H1 (cell line): Measurements from ENCODE around the gene PIK3R3. TPM values are rescaled to one million over a fixed set of nuclear protein-coding genes. Genes with fewer than 3 reads are reported as not detected.

Experiments
- CTCF ChIA-PET: fragments of 300-600 bp; sonication (Branson Sonifier 250); formaldehyde crosslinking; loops from one replicate; lab custom pipeline; 2021; ENCODE audit not compliant: partially characterized antibody; lab: Charles Lee
- POLR2A ChIA-PET: fragments of 300-600 bp; sonication (Branson Sonifier 250); formaldehyde crosslinking; loops from one replicate; lab custom pipeline; 2021; ENCODE audit warnings: inconsistent platforms; ENCODE audit not compliant: partially characterized antibody; lab: Charles Lee
- DNase-seq, 2 experiments: peaks; one replicate each; pipeline versions ENCODE4 v3.0.0 to v3.0.0-alpha.2; 2010 to 2022; ENCODE audit warnings: low spot score in 2 of 2, low read depth in 1 of 2, mixed read lengths in 1 of 2
- FAIRE-seq: peaks from 2 replicates; lab custom pipeline; 2011; peaks lifted over from hg19 to GRCh38; lab: Jason Lieb, UNC
- H2AFZ ChIP-seq: 2 replicates; pipeline ENCODE4 v1.8.1; 2012; ENCODE audit warnings: low read length, inconsistent platforms
- H2AK5ac ChIP-seq: 2 replicates; pipeline ENCODE4 v1.6.1; 2013; ENCODE audit warnings: low read depth, low read length
- H2BK120ac ChIP-seq: replicated peaks from 2 replicates; pipeline ENCODE3; 2013; ENCODE audit warnings: low read depth, low read length, inconsistent platforms
- H2BK12ac ChIP-seq: 2 replicates; pipeline ENCODE4 v1.6.1; 2013; ENCODE audit warnings: low read depth, low read length
- H2BK15ac ChIP-seq: 2 replicates; pipeline ENCODE4 v1.6.1; 2013; ENCODE audit warnings: low read length
- H2BK20ac ChIP-seq: 2 replicates; pipeline ENCODE4 v1.6.1; 2013; ENCODE audit warnings: low read length
- H2BK5ac ChIP-seq: 2 replicates; pipeline ENCODE4 v1.6.1; 2013; ENCODE audit warnings: low read depth, low read length
- H3K14ac ChIP-seq: 2 replicates; pipeline ENCODE4 v1.6.1; 2013; ENCODE audit warnings: inconsistent platforms; ENCODE audit not compliant: insufficient read length
- H3K18ac ChIP-seq: 2 replicates; pipeline ENCODE4 v1.6.1; 2013; ENCODE audit warnings: low read length; ENCODE audit errors: extremely low read depth
- H3K23ac ChIP-seq: 2 replicates; pipeline ENCODE4 v1.6.1; 2013; ENCODE audit warnings: inconsistent platforms; ENCODE audit not compliant: insufficient read length
- H3K23me2 ChIP-seq: 2 replicates; pipeline ENCODE4 v1.6.1; 2013; ENCODE audit warnings: low read depth, low read length
- H3K27ac ChIP-seq: 2 replicates; pipeline ENCODE4 v1.6.1; 2011; ENCODE audit warnings: low read depth, low read length, inconsistent platforms
- H3K27me3 ChIP-seq, 4 experiments: replicated peaks in 1 of 4; 1 replicate in 1 of 4; 2 replicates in 3 of 4; pipeline versions ENCODE4 v1.6.1 to v1.8.1; 2011 to 2013; ENCODE audit warnings: low read length in 3 of 4, mild to moderate bottlenecking in 3 of 4, inconsistent platforms in 2 of 4, mixed read lengths in 2 of 4, moderate library complexity in 1 of 4; ENCODE audit not compliant: control insufficient read depth in 3 of 4, insufficient read depth in 3 of 4; ENCODE audit errors: extremely low read depth in 1 of 4
- H3K36me3 ChIP-seq, 4 experiments: 2 replicates each; pipeline versions ENCODE4 v1.6.1 to v1.8.1; 2011 to 2013; ENCODE audit warnings: mild to moderate bottlenecking in 4 of 4, low read length in 3 of 4, moderate library complexity in 2 of 4, control low read depth in 1 of 4, inconsistent platforms in 1 of 4; ENCODE audit not compliant: insufficient read depth in 4 of 4, control insufficient read depth in 2 of 4
- H3K4ac ChIP-seq: replicated peaks from 2 replicates; pipeline ENCODE3; 2013; ENCODE audit warnings: low read length, low read depth, mixed read lengths, inconsistent platforms; ENCODE audit not compliant: insufficient read length
- H3K4me1 ChIP-seq, 4 experiments: replicated peaks in 1 of 4; 1 replicate in 1 of 4; 2 replicates in 3 of 4; pipeline versions ENCODE4 v1.6.1 to v1.8.1; 2011 to 2013; ENCODE audit warnings: low read length in 3 of 4, inconsistent platforms in 2 of 4, mixed read lengths in 1 of 4; ENCODE audit not compliant: insufficient read depth in 4 of 4, control insufficient read depth in 3 of 4
- H3K4me2 ChIP-seq, 2 experiments: 2 replicates each; pipeline versions ENCODE4 v1.6.1 to v1.8.1; 2011 to 2013; ENCODE audit warnings: low read depth in 2 of 2, low read length in 2 of 2, control low read depth in 1 of 2, inconsistent platforms in 1 of 2, mild to moderate bottlenecking in 1 of 2; ENCODE audit not compliant: insufficient read depth in 1 of 2
- H3K4me3 ChIP-seq, 4 experiments: fragments of 200-600, 300-600 bp in 1 of 4; sonication (generic), shearing (Covaris generic), sonication (Bioruptor Twin) in 1 of 4; 2 replicates each; pipeline versions ENCODE4 v1.5.1 to v1.8.1; 2011 to 2016; ENCODE audit warnings: low read length in 4 of 4, low read depth in 3 of 4, control low read depth in 2 of 4, inconsistent platforms in 2 of 4, mild to moderate bottlenecking in 2 of 4, mixed read lengths in 1 of 4, moderate library complexity in 1 of 4; ENCODE audit not compliant: insufficient read depth in 2 of 4; ENCODE audit errors: extremely low read depth in 1 of 4
- H3K56ac ChIP-seq: replicated peaks from 2 replicates; pipeline ENCODE3; 2013; ENCODE audit warnings: low read depth, mild to moderate bottlenecking, mixed read lengths, low read length, inconsistent platforms; ENCODE audit not compliant: insufficient read length
- H3K79me1 ChIP-seq: 2 replicates; pipeline ENCODE4 v1.6.1; 2013; ENCODE audit warnings: low read depth, low read length, control low read depth
- H3K79me2 ChIP-seq, 2 experiments: 2 replicates each; pipeline versions ENCODE4 v1.6.1 to v1.8.1; 2012 to 2013; ENCODE audit warnings: low read length in 2 of 2, mild to moderate bottlenecking in 2 of 2, inconsistent platforms in 1 of 2; ENCODE audit not compliant: insufficient read depth in 2 of 2, control insufficient read depth in 1 of 2
- H3K9ac ChIP-seq, 4 experiments: replicated peaks in 1 of 4; 1 replicate in 1 of 4; 2 replicates in 3 of 4; pipeline versions ENCODE4 v1.6.1 to v1.8.1; 2011 to 2013; ENCODE audit warnings: low read depth in 3 of 4, low read length in 3 of 4, control low read depth in 2 of 4, mild to moderate bottlenecking in 2 of 4, moderate library complexity in 2 of 4, inconsistent platforms in 1 of 4; ENCODE audit errors: extremely low read depth in 1 of 4
- H3K9me3 ChIP-seq, 2 experiments: 2 replicates each; pipeline versions ENCODE4 v1.6.1 to v1.8.1; 2012 to 2013; ENCODE audit warnings: mild to moderate bottlenecking in 2 of 2, moderate library complexity in 2 of 2, control low read depth in 1 of 2, inconsistent platforms in 1 of 2, low read depth in 1 of 2, low read length in 1 of 2, mixed read lengths in 1 of 2; ENCODE audit not compliant: insufficient read depth in 2 of 2
- H4K20me1 ChIP-seq, 2 experiments: replicated peaks in 1 of 2; 2 replicates each; pipeline versions ENCODE3 to v1.8.1; 2011 to 2013; ENCODE audit warnings: inconsistent platforms in 2 of 2, low read length in 2 of 2, mild to moderate bottlenecking in 1 of 2; ENCODE audit not compliant: insufficient read depth in 2 of 2, control insufficient read depth in 1 of 2
- H4K5ac ChIP-seq: 2 replicates; pipeline ENCODE4 v1.6.1; 2013; ENCODE audit warnings: low read length, low read depth, mixed read lengths, inconsistent platforms; ENCODE audit not compliant: insufficient read length
- H4K8ac ChIP-seq: 2 replicates; pipeline ENCODE4 v1.8.0; 2013; ENCODE audit warnings: mild to moderate bottlenecking, moderate library complexity, low read length, inconsistent platforms; ENCODE audit not compliant: insufficient read depth; ENCODE audit errors: extremely low read depth
- H4K91ac ChIP-seq: replicated peaks from 2 replicates; pipeline ENCODE3; 2013; ENCODE audit warnings: low read length, mixed read lengths, inconsistent platforms; ENCODE audit not compliant: insufficient read length
- BCL11A ChIP-seq, 2 experiments: IDR thresholded peaks; one replicate each; pipeline ENCODE4 v1.6.1; 2011; ENCODE audit warnings: low read depth in 2 of 2, low read length in 2 of 2, mild to moderate bottlenecking in 2 of 2
- BRCA1 ChIP-seq: IDR thresholded peaks from 2 replicates; pipeline ENCODE4 v1.6.1; 2012; ENCODE audit warnings: low read depth, low read length, improper control_type of control experiment
- CREB1 ChIP-seq: IDR thresholded peaks from 2 replicates; pipeline ENCODE4 v1.6.1; 2012; ENCODE audit warnings: inconsistent platforms
- HDAC6 ChIP-seq: IDR thresholded peaks from one replicate; pipeline ENCODE4 v1.7.1; 2012; ENCODE audit warnings: low read depth, mild to moderate bottlenecking, inconsistent platforms, low read length, moderate library complexity
- KDM4A ChIP-seq: IDR thresholded peaks from one replicate; pipeline ENCODE4 v1.7.1; 2012; ENCODE audit warnings: low read depth, mild to moderate bottlenecking, moderate library complexity, low read length, inconsistent platforms; ENCODE audit not compliant: severe bottlenecking
- SIRT6 ChIP-seq: IDR thresholded peaks from one replicate; pipeline ENCODE4 v1.7.1; 2012; ENCODE audit warnings: low read length, inconsistent platforms
- SUZ12 ChIP-seq: fragments of 200-600 bp; sonication (generic); IDR thresholded peaks from 2 replicates; pipeline ENCODE4 v1.6.1; 2012; ENCODE audit warnings: mild to moderate bottlenecking, inconsistent platforms, low read length, moderate library complexity, mixed read lengths
- YY1 ChIP-seq: IDR thresholded peaks from 2 replicates; pipeline ENCODE4 v1.6.1; 2011; ENCODE audit warnings: low read depth, mild to moderate bottlenecking, low read length
- WGBS, 2 experiments: shearing (Covaris generic) in 1 of 2; methylation state at CpG; one replicate each; pipeline versions ENCODE4 v1.1.6 to v1.1.7; 2013 to 2015; ENCODE audit warnings: low lambda C conversion rate in 2 of 2, mixed read lengths in 2 of 2, inconsistent platforms in 1 of 2, low coverage in 1 of 2, missing lambda C conversion rate in 1 of 2; ENCODE audit not compliant: insufficient replicate concordance in 2 of 2, insufficient coverage in 1 of 2, insufficient read length in 1 of 2; ENCODE audit errors: extremely low coverage in 1 of 2, missing lambda C conversion rate in 1 of 2; 5-methylcytosine and 5-hydroxymethylcytosine counted together
- polyA plus RNA-seq, 7 experiments: library from polyadenylated mRNA; depleted of rRNA in 3 of 7; stranded (reverse) in 5 of 7; unstranded in 2 of 7; fragments of >200 nt in 5 of 7; fragments of 200-250 nt in 2 of 7; gene quantifications; 1 replicate in 5 of 7; 2 replicates in 1 of 7; 4 replicates in 1 of 7; pipeline versions ENCODE4 v1.2.1 to v1.2.3, GENCODE V29; 2011 to 2013; ENCODE audit warnings: missing spikeins in 2 of 7, mixed read lengths in 2 of 7
- total RNA-seq: library from RNA; stranded (reverse); fragmentation: NEBNext Ultra II Directional; extraction: Animal tissue kit (Norgen Biotek cat#: 25700); gene quantifications from 2 replicates; pipeline ENCODE4 v1.2.1, GENCODE V29; 2021
- TF ChIP-seq, protein P1 (sequence below): IDR thresholded peaks from 2 replicates; pipeline ENCODE4 v1.6.1; 2012; ENCODE audit warnings: low read length, inconsistent platforms
- TF ChIP-seq, protein P2 (sequence below): IDR thresholded peaks from 2 replicates; pipeline ENCODE4 v1.6.1; 2012; ENCODE audit warnings: inconsistent platforms

Gene PIK3R3
- total and polyA plus RNA-seq, 2 of the 8 experiments (the other 6 are each of a cell fraction or from before 2014, with no cell fraction given) = 5.3 to 13.6 TPM

DNA sequence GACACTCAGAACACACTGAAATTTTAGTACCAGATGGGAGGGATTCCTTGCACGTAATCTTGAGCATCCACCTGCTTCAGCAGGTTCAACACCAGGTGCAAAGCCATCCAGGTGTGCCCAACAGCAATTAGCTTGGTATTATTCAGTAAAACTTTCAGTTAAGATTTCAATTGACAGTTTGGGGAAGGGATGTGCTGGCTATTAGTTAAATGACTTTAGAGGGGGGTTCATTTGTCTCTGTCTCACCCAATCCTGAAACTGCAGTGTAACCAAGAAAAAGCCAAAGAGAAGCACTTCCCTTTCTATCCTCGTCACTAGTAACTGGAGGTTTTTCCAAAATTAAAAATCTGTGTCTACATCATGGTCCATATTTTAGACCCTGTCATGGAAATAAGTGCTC, 90.9 kb downstream of the PIK3R3 start:
- H3K4me1 ChIP-seq = peaks cover 4 to 11% (median 8%) of the 10 kb centered on the region in 4 experiments; a peak in 4 of 7 replicates
- no peak overlapping the region for H2BK12ac ChIP-seq
- H2AK5ac ChIP-seq = no peak overlapping the region
- no peak overlapping the region for H3K23ac ChIP-seq
- no peak overlapping the region for H4K5ac ChIP-seq
- FAIRE-seq = no peak
- no peaks in the 10 kb centered on the region for H3K79me1 ChIP-seq
- DNase-seq = no peak
- no peak overlapping the region for H2BK120ac ChIP-seq
- H3K9me3 ChIP-seq = no peaks in the 10 kb centered on the region
- no peak overlapping the region for H2BK20ac ChIP-seq
- H3K14ac ChIP-seq = no peak overlapping the region
- H3K79me2 ChIP-seq = no peaks in the 10 kb centered on the region
- H4K8ac ChIP-seq = no peak overlapping the region
- peaks cover 0 to 4% of the 10 kb centered on the region in 2 experiments for H4K20me1 ChIP-seq
- no peaks in the 10 kb centered on the region for H3K23me2 ChIP-seq
- ChIA-PET POLR2A (interaction anchor here (2.3 kb wide), 1 partner anchor 90 kb away, joined by 7 read pairs; the partner anchor contains the start of gene PIK3R3), CTCF (interaction anchor here (0.8 to 3.1 kb wide), 3 partner anchors 10 to 183 kb away, joined by 3 to 18 read pairs (median 5); no protein-coding TSS in a partner anchor)
- H2BK15ac ChIP-seq = no peak overlapping the region
- H3K18ac ChIP-seq = no peak overlapping the region
- H2BK5ac ChIP-seq = no peak overlapping the region
- H3K4me2 ChIP-seq = no peak overlapping the region
- no peak overlapping the region for H3K56ac ChIP-seq
- H3K4me3 ChIP-seq = no peak overlapping the region
- WGBS, 2 experiments = 84% methylated on average over 2 of the region's 2 CpGs; no CpG with 5 or more reads in 1 of the 2 experiments
- H3K36me3 ChIP-seq = peaks cover 0 to 24% (median 0%) of the 10 kb centered on the region in 4 experiments; a peak in 3 of 8 replicates
- no peak overlapping the region for H3K9ac ChIP-seq
- H3K27me3 ChIP-seq = no peaks in the 10 kb centered on the region; a peak in 1 of 7 replicates
- no peak overlapping the region for H4K91ac ChIP-seq
- no peak overlapping the region for H3K4ac ChIP-seq
- H3K27ac ChIP-seq = no peak overlapping the region
- no peak overlapping the region for H2AFZ ChIP-seq
- no peak for TF ChIP-seq KDM4A
- TF ChIP-seq SIRT6 = no peak
- TF ChIP-seq CREB1 = no peak
- TF ChIP-seq YY1 = no peak
- TF ChIP-seq SUZ12 = no peak
- TF ChIP-seq, protein P1, sequence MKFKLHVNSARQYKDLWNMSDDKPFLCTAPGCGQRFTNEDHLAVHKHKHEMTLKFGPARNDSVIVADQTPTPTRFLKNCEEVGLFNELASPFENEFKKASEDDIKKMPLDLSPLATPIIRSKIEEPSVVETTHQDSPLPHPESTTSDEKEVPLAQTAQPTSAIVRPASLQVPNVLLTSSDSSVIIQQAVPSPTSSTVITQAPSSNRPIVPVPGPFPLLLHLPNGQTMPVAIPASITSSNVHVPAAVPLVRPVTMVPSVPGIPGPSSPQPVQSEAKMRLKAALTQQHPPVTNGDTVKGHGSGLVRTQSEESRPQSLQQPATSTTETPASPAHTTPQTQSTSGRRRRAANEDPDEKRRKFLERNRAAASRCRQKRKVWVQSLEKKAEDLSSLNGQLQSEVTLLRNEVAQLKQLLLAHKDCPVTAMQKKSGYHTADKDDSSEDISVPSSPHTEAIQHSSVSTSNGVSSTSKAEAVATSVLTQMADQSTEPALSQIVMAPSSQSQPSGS = no peak
- no peak for TF ChIP-seq BCL11A (IDR thresholded peaks at IDR 0.05; ENCODE audit: low read depth in 2 of 2, low read length in 2 of 2)
- no peak for TF ChIP-seq HDAC6
- TF ChIP-seq, protein P2, sequence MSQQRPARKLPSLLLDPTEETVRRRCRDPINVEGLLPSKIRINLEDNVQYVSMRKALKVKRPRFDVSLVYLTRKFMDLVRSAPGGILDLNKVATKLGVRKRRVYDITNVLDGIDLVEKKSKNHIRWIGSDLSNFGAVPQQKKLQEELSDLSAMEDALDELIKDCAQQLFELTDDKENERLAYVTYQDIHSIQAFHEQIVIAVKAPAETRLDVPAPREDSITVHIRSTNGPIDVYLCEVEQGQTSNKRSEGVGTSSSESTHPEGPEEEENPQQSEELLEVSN = no peak
- TF ChIP-seq BRCA1 = no peak
